Small intestine (tissue), 7 donors: ENCODE data around the gene DPP10. TPM values are rescaled to one million over a fixed set of nuclear protein-coding genes. Genes with fewer than 3 reads are reported as not detected.

Experiments
- DNase-seq, 2 donors: peaks; one replicate each; pipeline versions ENCODE4 v3.0.0 to v3.0.0-alpha.2; 2013
- FAIRE-seq: peaks from 2 replicates; lab custom pipeline; 2012; peaks lifted over from hg19 to GRCh38; lab: Jason Lieb, UNC
- H3K27ac ChIP-seq, 3 donors: one replicate each; pipeline ENCODE4 v1.5.1; 2013; ENCODE audit warnings: low read length in 2 of 3, mild to moderate bottlenecking in 2 of 3, control low read depth in 1 of 3, inconsistent platforms in 1 of 3, low read depth in 1 of 3, moderate library complexity in 1 of 3
- H3K27me3 ChIP-seq, 3 donors: one replicate each; pipeline ENCODE4 v1.6.1; 2013; ENCODE audit warnings: low read length in 3 of 3, inconsistent platforms in 1 of 3; ENCODE audit not compliant: control insufficient read depth in 3 of 3, insufficient read depth in 3 of 3
- H3K36me3 ChIP-seq, 3 donors: one replicate each; pipeline ENCODE4 v1.6.1; 2013; ENCODE audit warnings: low read length in 3 of 3, inconsistent platforms in 1 of 3, low read depth in 1 of 3, mild to moderate bottlenecking in 1 of 3, moderate library complexity in 1 of 3; ENCODE audit not compliant: control insufficient read depth in 3 of 3, insufficient read depth in 2 of 3
- H3K4me1 ChIP-seq, 3 donors: one replicate each; pipeline ENCODE4 v1.6.1; 2013; ENCODE audit warnings: low read length in 2 of 3, inconsistent platforms in 1 of 3, low read depth in 1 of 3, mild to moderate bottlenecking in 1 of 3, moderate library complexity in 1 of 3; ENCODE audit not compliant: control insufficient read depth in 3 of 3, insufficient read depth in 2 of 3
- H3K4me3 ChIP-seq, 3 donors: one replicate each; pipeline ENCODE4 v1.5.1; 2013; ENCODE audit warnings: low read length in 3 of 3, control low read depth in 1 of 3, inconsistent platforms in 1 of 3, low read depth in 1 of 3, mild to moderate bottlenecking in 1 of 3, moderate library complexity in 1 of 3
- H3K9me3 ChIP-seq, 2 donors: one replicate each; pipeline ENCODE4 v1.6.1; 2013; ENCODE audit warnings: low read depth in 1 of 2, low read length in 1 of 2; ENCODE audit not compliant: control insufficient read depth in 2 of 2, insufficient read depth in 1 of 2
- WGBS, 3 donors: extraction: QIAGEN DNeasy Blood & Tissue Kit; methylation state at CpG; one replicate each; pipeline ENCODE4 v1.1.7; 2013; 5-methylcytosine and 5-hydroxymethylcytosine counted together
- polyA plus RNA-seq, 4 donors: library from polyadenylated mRNA; stranded (reverse) in 3 of 4; unstranded in 1 of 4; fragments of 200-250 nt in 3 of 4; fragments of 120-200 nt in 1 of 4; gene quantifications; one replicate each; pipeline versions ENCODE4 v1.2.1 to v1.2.3, GENCODE V29; 2013
- donor health status: healthy with polysubstance abuse.
- donor health status: control.
- donor health status: control.
- donor health status: Bipolar disorder and iron deficiency.
- donor health status: healthy.

Gene DPP10
- polyA plus RNA-seq, 4 donors, result 0.54 to 23.8 (median 1.7) TPM

DNA sequence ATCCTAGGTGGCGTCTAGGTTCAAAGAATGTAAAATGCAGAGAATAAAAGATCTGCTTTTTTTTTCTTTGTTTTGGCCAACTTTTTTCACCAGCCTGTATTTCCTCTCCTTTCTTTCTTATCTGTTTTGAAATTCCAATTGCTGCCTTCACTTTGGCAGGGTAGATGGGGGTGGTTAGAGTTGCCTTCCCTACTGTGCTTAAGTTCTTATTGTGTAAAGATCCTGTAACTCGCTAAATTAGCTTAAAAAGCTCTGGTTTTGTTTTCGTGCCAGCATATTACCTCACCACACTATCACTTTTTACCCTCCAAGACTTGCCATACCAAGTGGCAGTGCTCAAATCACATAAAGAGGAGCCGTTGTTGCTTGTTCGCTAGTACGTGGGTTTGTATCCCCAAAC lies 921.7 kb downstream of the DPP10 start:
- H3K36me3 ChIP-seq, result no peaks in the 10 kb centered on the region
- FAIRE-seq (no peak), DNase-seq (no peak)
- peaks cover 0 to 10% of the 10 kb centered on the region in 2 donors for H3K9me3 ChIP-seq
- 72 to 86% (median 74%) methylated on average over 6 of the region's 6 CpGs for WGBS, 3 donors
- H3K27ac ChIP-seq, result no peak overlapping the region
- H3K27me3 ChIP-seq, result no peaks in the 10 kb centered on the region
- no peak overlapping the region for H3K4me3 ChIP-seq
- H3K4me1 ChIP-seq, result no peaks in the 10 kb centered on the region

DNA sequence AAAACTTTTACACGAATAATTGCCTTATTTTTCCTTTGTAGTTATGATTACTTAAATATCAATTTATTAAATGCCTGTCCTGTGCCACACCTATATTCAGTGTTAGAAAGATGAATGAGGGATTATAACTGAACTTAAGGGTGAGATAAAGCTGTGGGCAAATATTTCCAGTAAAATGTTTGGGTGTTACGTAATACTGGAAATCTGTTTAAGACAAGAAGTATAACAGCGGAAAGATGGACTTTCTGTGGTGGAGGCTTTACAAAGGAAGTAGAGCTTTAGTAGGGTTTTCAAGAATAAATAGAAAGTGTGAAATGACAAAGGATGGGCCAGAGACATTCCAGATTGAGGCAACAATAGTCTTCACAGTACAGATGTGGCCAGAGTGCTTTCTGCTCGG lies 927.0 kb downstream of the DPP10 start:
- Histone ChIP-seq H3K36me3 (no peaks in the 10 kb centered on the region), H3K9me3 (peaks cover 0 to 12% of the 10 kb centered on the region in 2 donors), H3K4me1 (no peaks in the 10 kb centered on the region), H3K27me3 (no peaks in the 10 kb centered on the region), H3K27ac (no peak overlapping the region), H3K4me3 (no peak overlapping the region)
- DNase-seq (no peak), FAIRE-seq (no peak)
- WGBS, 3 donors, result 67 to 89% (median 83%) methylated on average over 4 of the region's 4 CpGs

DNA sequence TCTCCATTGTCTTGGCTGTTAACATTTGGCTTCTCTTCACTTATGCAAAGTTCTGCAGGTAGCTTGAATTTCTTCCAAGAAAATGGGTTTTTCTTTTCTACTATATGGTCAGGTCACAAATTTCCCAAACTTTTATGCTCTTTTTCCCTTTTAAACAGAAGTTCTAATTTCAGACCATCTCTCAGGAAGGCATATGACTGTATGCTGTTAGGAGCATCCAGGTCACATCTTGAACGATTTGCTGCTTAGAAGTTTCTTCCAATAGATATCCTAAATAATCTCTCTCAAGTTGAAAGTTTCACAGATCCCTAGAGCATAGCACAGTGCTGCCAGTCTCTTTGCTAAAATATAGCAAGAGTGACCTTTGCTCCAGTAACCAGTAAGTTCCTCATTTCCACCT lies 932.5 kb downstream of the DPP10 start:
- DNase-seq (no peak), FAIRE-seq (no peak)
- Histone ChIP-seq H3K4me1 (no peaks in the 10 kb centered on the region), H3K36me3 (no peaks in the 10 kb centered on the region), H3K4me3 (no peak overlapping the region), H3K9me3 (peaks cover 0 to 21% of the 10 kb centered on the region in 2 donors), H3K27ac (no peak overlapping the region), H3K27me3 (no peaks in the 10 kb centered on the region)
- 78 to 87% (median 80%) methylated on average over 1 of the region's 1 CpG for WGBS, 3 donors

DNA sequence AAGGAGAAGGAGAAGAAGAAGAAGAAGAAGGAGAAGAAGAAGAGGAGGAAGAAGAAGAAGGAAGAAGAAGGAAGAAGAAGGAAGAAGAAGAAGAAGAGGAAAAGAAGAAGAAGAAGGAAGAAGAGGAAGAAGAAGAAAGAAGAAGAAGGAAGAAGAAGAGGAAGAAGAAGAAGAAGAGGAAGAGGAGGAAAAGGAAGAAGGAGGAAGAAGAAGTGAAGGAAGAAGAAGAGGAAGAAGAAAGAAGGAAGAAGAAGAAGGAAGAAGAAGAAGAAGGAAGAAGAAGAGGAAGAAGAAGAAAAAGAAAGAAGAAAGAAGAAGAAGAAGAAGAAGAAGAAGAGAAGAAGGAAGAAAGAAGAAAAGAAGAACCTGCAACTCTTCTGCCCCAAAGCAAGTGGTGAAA lies 942.0 kb downstream of the DPP10 start:
- Histone ChIP-seq H3K4me1 (no peaks in the 10 kb centered on the region), H3K27me3 (no peaks in the 10 kb centered on the region), H3K36me3 (no peaks in the 10 kb centered on the region), H3K9me3 (peaks cover 0 to 7% of the 10 kb centered on the region in 2 donors), H3K4me3 (no peak overlapping the region), H3K27ac (no peak overlapping the region)
- FAIRE-seq (no peak), DNase-seq (no peak)

DNA sequence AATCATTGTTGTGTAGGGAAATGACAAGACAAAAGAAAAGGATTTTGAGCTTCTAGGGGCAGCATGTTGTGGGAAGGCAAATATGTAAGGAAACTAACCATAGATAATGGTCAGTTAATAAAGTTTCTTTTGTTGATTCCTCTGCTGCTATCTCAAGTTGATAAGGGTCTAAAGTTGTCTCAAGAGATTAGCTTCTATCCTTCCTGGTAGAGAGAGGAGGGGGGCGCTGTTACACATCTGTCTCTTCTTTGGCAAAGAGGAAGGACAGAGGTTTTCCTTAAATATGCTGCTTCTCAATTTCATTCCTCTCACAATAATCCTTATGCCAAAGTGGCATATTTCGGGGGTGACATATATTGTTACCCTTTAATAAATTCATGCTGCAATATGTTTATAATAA lies 944.0 kb downstream of the DPP10 start:
- 73 to 81% (median 80%) methylated on average over 2 of the region's 2 CpGs for WGBS, 3 donors
- H3K27me3 ChIP-seq, result no peaks in the 10 kb centered on the region
- H3K27ac ChIP-seq, result no peak overlapping the region
- no peak for FAIRE-seq
- no peak overlapping the region for H3K4me3 ChIP-seq
- DNase-seq, result no peak
- peaks cover 0 to 7% of the 10 kb centered on the region in 2 donors for H3K9me3 ChIP-seq
- no peaks in the 10 kb centered on the region for H3K36me3 ChIP-seq
- H3K4me1 ChIP-seq, result no peaks in the 10 kb centered on the region

DNA sequence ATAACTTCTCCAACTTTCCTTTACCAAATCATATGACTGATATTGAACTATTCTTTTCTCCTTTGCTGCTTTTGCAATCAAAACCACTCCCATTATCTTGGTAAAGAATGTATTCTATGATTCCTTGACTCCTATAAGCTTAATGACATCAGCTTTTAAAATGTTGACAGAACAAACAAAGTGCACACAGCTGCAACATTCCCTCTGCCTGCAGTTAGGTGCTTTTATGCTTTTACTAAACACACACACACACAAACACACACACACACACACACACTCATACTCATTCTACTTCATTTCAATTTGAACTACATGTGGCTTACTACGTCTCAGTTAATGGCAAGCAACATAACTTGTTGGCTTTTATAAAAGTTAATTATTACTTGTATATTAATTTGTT lies 946.6 kb downstream of the DPP10 start:
- Histone ChIP-seq H3K27me3 (no peaks in the 10 kb centered on the region), H3K4me3 (no peak overlapping the region), H3K4me1 (no peaks in the 10 kb centered on the region), H3K36me3 (no peaks in the 10 kb centered on the region), H3K27ac (no peak overlapping the region), H3K9me3 (no peaks in the 10 kb centered on the region)
- WGBS, 3 donors, result 57 to 83% (median 78%) methylated on average over 1 of the region's 1 CpG
- DNase-seq (peak in 1 of 2 donors; percentile 20), FAIRE-seq (no peak)

DNA sequence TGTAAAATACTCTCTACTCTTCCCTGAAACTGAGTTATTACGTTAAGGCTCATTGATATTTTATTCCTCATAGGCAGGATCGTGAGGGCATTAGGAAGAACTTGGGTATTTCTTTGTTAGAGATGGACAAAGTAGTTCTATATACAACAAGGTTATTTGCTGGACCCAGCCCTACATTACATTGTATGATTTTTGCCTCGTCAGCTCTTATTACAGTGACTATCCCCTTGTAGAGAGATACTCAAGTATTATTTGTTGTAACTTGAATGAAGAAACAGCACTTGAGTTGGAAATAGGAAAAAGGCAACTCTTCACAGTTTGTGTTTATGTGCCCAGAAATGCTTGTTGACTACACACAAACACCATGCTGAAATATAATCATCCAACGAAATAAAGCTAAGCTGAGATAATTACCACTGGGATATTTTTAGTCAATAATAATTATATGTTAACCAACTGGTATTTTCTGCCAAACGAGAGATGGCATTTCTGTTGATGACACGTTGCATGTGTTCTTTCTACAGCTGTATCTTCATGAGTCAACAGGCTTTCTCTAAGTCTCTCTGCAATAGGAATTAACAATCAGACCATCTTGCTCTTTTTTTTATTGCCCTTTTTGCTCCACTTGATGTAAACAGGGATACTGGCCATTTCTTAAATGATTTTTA lies 947.6 kb downstream of the DPP10 start:
- WGBS, 3 donors, result 73 to 82% (median 74%) methylated on average over 6 of the region's 6 CpGs
- Histone ChIP-seq H3K36me3 (no peaks in the 10 kb centered on the region), H3K9me3 (no peaks in the 10 kb centered on the region), H3K27ac (no peak overlapping the region), H3K27me3 (no peaks in the 10 kb centered on the region), H3K4me3 (no peak overlapping the region), H3K4me1 (no peaks in the 10 kb centered on the region)
- FAIRE-seq (no peak), DNase-seq (no peak)

DNA sequence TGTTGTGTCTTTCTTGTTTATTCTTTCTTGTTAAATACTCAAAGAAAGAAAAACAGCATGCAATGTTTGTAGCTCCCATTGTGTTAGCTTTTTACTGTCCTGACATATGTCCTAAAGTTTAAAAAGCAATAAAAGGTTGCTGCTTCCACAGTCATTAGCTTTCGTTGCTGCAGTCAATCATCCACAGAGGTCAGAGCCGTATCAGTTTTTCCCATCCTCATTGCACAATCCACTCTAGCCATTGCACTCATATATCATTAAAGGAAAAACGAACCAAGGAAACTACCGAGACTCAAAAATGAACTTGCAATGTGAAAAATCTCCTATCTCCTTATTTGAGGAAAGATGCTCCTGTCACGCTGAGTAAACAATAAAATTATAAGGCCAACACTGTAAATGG lies 954.1 kb downstream of the DPP10 start:
- 47 to 53% (median 53%) methylated on average over 5 of the region's 5 CpGs for WGBS, 3 donors
- H3K4me3 ChIP-seq, result no peak overlapping the region
- H3K36me3 ChIP-seq, result no peaks in the 10 kb centered on the region
- no peak for FAIRE-seq
- H3K9me3 ChIP-seq, result no peaks in the 10 kb centered on the region
- DNase-seq, result peak in 1 of 2 donors; percentile 68
- no peaks in the 10 kb centered on the region for H3K4me1 ChIP-seq
- no peaks in the 10 kb centered on the region for H3K27me3 ChIP-seq
- no peak overlapping the region for H3K27ac ChIP-seq

DNA sequence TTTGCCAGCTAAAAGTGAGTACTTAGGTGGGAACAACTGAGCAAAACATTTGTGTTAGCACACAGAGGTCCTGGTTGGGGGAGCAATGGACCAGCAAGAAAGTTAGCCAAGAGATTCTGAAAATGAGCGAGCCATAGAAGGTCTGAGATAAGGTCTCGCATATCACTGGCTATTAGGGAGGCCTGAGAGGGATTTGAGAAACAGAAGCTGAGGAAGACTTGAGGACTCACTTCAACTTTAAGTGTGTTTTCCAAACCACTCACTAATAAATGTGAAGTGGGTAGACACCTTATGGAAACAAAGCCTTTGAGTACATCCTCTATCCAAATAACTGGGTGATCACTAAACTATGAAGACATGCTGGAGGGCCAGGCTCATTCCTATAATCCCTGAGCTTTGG lies 958.5 kb downstream of the DPP10 start:
- H3K4me3 ChIP-seq, result no peak overlapping the region
- no peaks in the 10 kb centered on the region for H3K9me3 ChIP-seq
- peaks cover 0 to 6% (median 0%) of the 10 kb centered on the region in 3 donors for H3K36me3 ChIP-seq
- H3K4me1 ChIP-seq, result no peaks in the 10 kb centered on the region
- no peak overlapping the region for H3K27ac ChIP-seq
- FAIRE-seq (no peak), DNase-seq (no peak)
- 84 to 89% (median 87%) methylated on average over 2 of the region's 2 CpGs for WGBS, 3 donors
- no peaks in the 10 kb centered on the region for H3K27me3 ChIP-seq
